ENCODE results near the gene KLF5.

KLF5 gene

DNA sequence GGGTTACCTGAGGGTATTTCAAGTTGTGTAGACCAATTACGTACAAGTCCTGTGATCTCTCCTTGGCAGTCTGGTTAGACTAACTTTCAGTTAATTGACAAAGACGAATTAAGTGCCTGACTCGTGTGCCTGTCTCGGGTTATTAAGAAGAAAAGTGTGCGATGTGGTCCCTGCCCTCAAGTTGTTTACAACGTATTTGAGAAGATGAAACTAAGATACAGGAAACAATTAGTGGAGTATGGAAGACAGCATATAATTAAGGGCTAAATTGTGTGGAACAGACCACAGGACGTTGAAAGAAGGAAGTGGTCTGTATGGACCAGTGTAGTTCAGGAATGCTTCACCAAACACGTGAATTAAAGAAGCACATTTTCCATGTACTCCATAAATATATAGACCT is 49.2 kb downstream of the KLF5 start:
- Histone ChIP-seq H3K4me2 (ENCODE audit: low read depth, low read length) (no peak overlapping the region), H3F3A (ENCODE audit: insufficient read depth, low read length) (no peaks in the 10 kb centered on the region)

DNA sequence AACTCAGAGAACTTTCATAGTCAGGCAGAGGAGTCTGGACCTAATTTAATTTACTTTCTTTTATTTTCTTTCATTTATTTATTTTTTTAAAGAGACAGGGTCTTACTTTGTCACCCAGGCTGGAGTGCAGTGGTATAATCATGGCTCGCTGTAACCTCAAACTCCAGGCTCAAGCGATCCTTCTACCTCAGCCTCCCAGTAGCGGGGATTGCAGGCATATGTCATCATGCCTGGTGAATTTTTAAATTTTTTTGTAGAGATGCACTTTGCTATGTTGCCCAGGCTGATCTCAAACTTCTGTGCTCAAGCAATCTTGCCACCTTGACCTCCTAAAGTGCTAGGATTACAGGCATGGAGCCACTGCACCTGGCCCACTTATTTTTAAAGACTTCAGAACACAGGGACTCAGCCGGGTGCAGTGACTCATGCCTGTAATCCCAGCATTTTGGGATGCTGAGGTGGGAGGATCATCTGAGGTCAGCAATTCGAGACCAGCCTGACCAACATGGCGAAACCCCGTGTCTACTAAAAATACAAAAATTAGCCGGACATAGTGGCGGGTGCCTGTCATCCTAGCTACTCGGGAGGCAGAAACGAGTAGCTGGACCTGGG is 50.6 kb downstream of the KLF5 start:
- no peak overlapping the region for H3K27ac ChIP-seq (ENCODE audit: low read length)
- DNase-seq, result no peak
- no peaks in the 10 kb centered on the region for H3F3A ChIP-seq (ENCODE audit: insufficient read depth, low read length)
- H2AFZ ChIP-seq (ENCODE audit: low read length), result no peak overlapping the region
- no peaks in the 10 kb centered on the region for H3K79me2 ChIP-seq (ENCODE audit: low read length)
- no peaks in the 10 kb centered on the region for H3K9me3 ChIP-seq (replicated peaks; ENCODE audit: insufficient read depth, low read length)
- no peaks in the 10 kb centered on the region for H3K27me3 ChIP-seq (replicated peaks; ENCODE audit: insufficient read depth, low read length)
- H3K9ac ChIP-seq (ENCODE audit: low read length), result no peak overlapping the region
- H4K20me1 ChIP-seq (ENCODE audit: insufficient read depth, low read length), result no peaks in the 10 kb centered on the region
- no peaks in the 10 kb centered on the region for H3K9me2 ChIP-seq (replicated peaks; ENCODE audit: insufficient read depth, low read length)
- TF ChIP-seq EZH2phosphoT487 (IDR thresholded peaks at IDR 0.05; ENCODE audit: low read length), result no peak
- TF ChIP-seq EZH2 (optimal IDR thresholded peaks at IDR 0.05; ENCODE audit: low read depth, low read length), result no peak
- no peak for TF ChIP-seq CTCF (IDR thresholded peaks at IDR 0.05; ENCODE audit: low read length)
- H3K4me1 ChIP-seq (ENCODE audit: low read length), result no peaks in the 10 kb centered on the region
- H3K4me3 ChIP-seq (ENCODE audit: low read length), result no peak overlapping the region
- no peaks in the 10 kb centered on the region for H3K36me3 ChIP-seq (replicated peaks; ENCODE audit: insufficient read depth, low read length)
- H3K4me2 ChIP-seq (ENCODE audit: low read depth, low read length), result no peak overlapping the region

More for the DNA sequence above, 49.2 kb downstream of the KLF5 start:
- H3K36me3 ChIP-seq (replicated peaks; ENCODE audit: insufficient read depth, low read length), result no peaks in the 10 kb centered on the region
- TF ChIP-seq EZH2phosphoT487 (IDR thresholded peaks at IDR 0.05; ENCODE audit: low read length) (no peak), CTCF (IDR thresholded peaks at IDR 0.05; ENCODE audit: low read length) (no peak), EZH2 (optimal IDR thresholded peaks at IDR 0.05; ENCODE audit: low read depth, low read length) (no peak)
- H3K4me1 ChIP-seq (ENCODE audit: low read length), result no peaks in the 10 kb centered on the region
- no peaks in the 10 kb centered on the region for H3K9me2 ChIP-seq (replicated peaks; ENCODE audit: insufficient read depth, low read length)
- H3K79me2 ChIP-seq (ENCODE audit: low read length), result no peaks in the 10 kb centered on the region
- H3K4me3 ChIP-seq (ENCODE audit: low read length), result no peak overlapping the region
- H3K9ac ChIP-seq (ENCODE audit: low read length), result no peak overlapping the region
- H3K27me3 ChIP-seq (replicated peaks; ENCODE audit: insufficient read depth, low read length), result no peaks in the 10 kb centered on the region
- DNase-seq, result no peak
- no peak overlapping the region for H3K27ac ChIP-seq (ENCODE audit: low read length)
- H3K9me3 ChIP-seq (replicated peaks; ENCODE audit: insufficient read depth, low read length), result no peaks in the 10 kb centered on the region
- no peak overlapping the region for H2AFZ ChIP-seq (ENCODE audit: low read length)
- H4K20me1 ChIP-seq (ENCODE audit: insufficient read depth, low read length), result no peaks in the 10 kb centered on the region

- H3K79me2 ChIP-seq (ENCODE audit: low read length), result no peaks in the 10 kb centered on the region
- no peak overlapping the region for H2AFZ ChIP-seq (ENCODE audit: low read length)
- no peaks in the 10 kb centered on the region for H3F3A ChIP-seq (ENCODE audit: insufficient read depth, low read length)
- H3K9ac ChIP-seq (ENCODE audit: low read length), result no peak overlapping the region
- no peaks in the 10 kb centered on the region for H3K9me2 ChIP-seq (replicated peaks; ENCODE audit: insufficient read depth, low read length)
- H3K27ac ChIP-seq (ENCODE audit: low read length), result no peak overlapping the region
- H3K4me3 ChIP-seq (ENCODE audit: low read length), result no peak overlapping the region
- no peak overlapping the region for H3K4me2 ChIP-seq (ENCODE audit: low read depth, low read length)
- no peaks in the 10 kb centered on the region for H3K36me3 ChIP-seq (replicated peaks; ENCODE audit: insufficient read depth, low read length)
- no peaks in the 10 kb centered on the region for H3K4me1 ChIP-seq (ENCODE audit: low read length)
- H3K9me3 ChIP-seq (replicated peaks; ENCODE audit: insufficient read depth, low read length), result no peaks in the 10 kb centered on the region
- TF ChIP-seq CTCF (IDR thresholded peaks at IDR 0.05; ENCODE audit: low read length) (no peak), EZH2phosphoT487 (IDR thresholded peaks at IDR 0.05; ENCODE audit: low read length) (no peak), EZH2 (optimal IDR thresholded peaks at IDR 0.05; ENCODE audit: low read depth, low read length) (no peak)
- no peak for DNase-seq
- H4K20me1 ChIP-seq (ENCODE audit: insufficient read depth, low read length), result no peaks in the 10 kb centered on the region
- no peaks in the 10 kb centered on the region for H3K27me3 ChIP-seq (replicated peaks; ENCODE audit: insufficient read depth, low read length)
Measured at GRCh38 chr13:73109969-73110368, 51.2 kb downstream of the KLF5 start.

Measured in MM.1S (cell line).